Measurements from ENCODE around the gene ZFHX3.
A peak's percentile ranks its signal among the peaks of the same experiment; 100 is the strongest.
"Not testable (repeated sequence)": the region's sequence is repeated elsewhere in the genome, so short reads cannot be mapped to it uniquely, and the experiment has no call there.

ZFHX3 gene

GRCh38 chr16:73047536-73048291 is at the start of gene ZFHX3:
ZFHX3 (minus strand) TSS chr16:73048128; CDS start chr16:72960145, 87,983 bp downstream.
- peak; percentile 49 for DNase-seq

- DNase-seq = no peak
These were observed 48.6 kb upstream of the ZFHX3 start for GRCh38 chr16:73096510-73096909.

- peak; percentile 14 for DNase-seq
These were observed 48.0 kb upstream of the ZFHX3 start for GRCh38 chr16:73095885-73096421.

GRCh38 chr16:73095142-73095820 is 47.4 kb upstream of the ZFHX3 start:
- no peak for DNase-seq

GRCh38 chr16:73094371-73094770 is 46.4 kb upstream of the ZFHX3 start:
- no peak for DNase-seq

- no peak for DNase-seq
These were observed 45.5 kb upstream of the ZFHX3 start for GRCh38 chr16:73093146-73094144.

GRCh38 chr16:73092236-73092781 is 44.4 kb upstream of the ZFHX3 start:
- no peak for DNase-seq

- no peak for DNase-seq
These were observed 43.2 kb upstream of the ZFHX3 start for GRCh38 chr16:73091174-73091573.

- no peak for DNase-seq
These were observed 41.5 kb upstream of the ZFHX3 start for GRCh38 chr16:73089420-73089819.

GRCh38 chr16:73086108-73086507 is 38.2 kb upstream of the ZFHX3 start:
- DNase-seq = no peak

- DNase-seq = no peak
These were observed 35.3 kb upstream of the ZFHX3 start for GRCh38 chr16:73083271-73083670.

GRCh38 chr16:73082634-73083051 is 34.7 kb upstream of the ZFHX3 start:
- not testable (repeated sequence) for DNase-seq

GRCh38 chr16:73080931-73081330 is 33.0 kb upstream of the ZFHX3 start:
- DNase-seq = no peak

GRCh38 chr16:73076324-73076810 is 28.4 kb upstream of the ZFHX3 start:
- DNase-seq = no peak

GRCh38 chr16:73074382-73074781 is 26.5 kb upstream of the ZFHX3 start:
- DNase-seq = no peak

- not testable (repeated sequence) for DNase-seq
These were observed 24.1 kb upstream of the ZFHX3 start for GRCh38 chr16:73072051-73072450.

- DNase-seq = peak; percentile 96
These were observed 23.4 kb upstream of the ZFHX3 start for GRCh38 chr16:73071131-73071940.

- no peak for DNase-seq
These were observed 21.8 kb upstream of the ZFHX3 start for GRCh38 chr16:73069581-73070262.

- peak; percentile 95 for DNase-seq
These were observed 20.8 kb upstream of the ZFHX3 start for GRCh38 chr16:73068541-73069401.

Measured in DMS153 (cell line).